Stimulated activated memory B cell treated with anti-CD40 and anti-IgM and Interleukin-4, amounts not matched to agents 10 μg/mL and 1 μg/mL and 100 μg/mL, for 72 hours (primary cell): ENCODE measurements around the gene WNK3.

Source experiments
- ATAC-seq: fragments of 150-1000 bp; cut with Tn5 transposase; 2 replicates; pipeline ENCODE4 v1.10.0; 2021
- H3K27ac Mint-ChIP-seq: one replicate; pipeline ENCODE4 v1.8.0; 2022; ENCODE audit warnings: mild to moderate bottlenecking, mixed read lengths
- H3K27me3 Mint-ChIP-seq: one replicate; pipeline ENCODE4 v1.8.0; 2022; ENCODE audit warnings: mixed read lengths
- H3K36me3 Mint-ChIP-seq: one replicate; pipeline ENCODE4 v1.8.0; 2022; ENCODE audit warnings: mixed read lengths
- H3K4me1 Mint-ChIP-seq: one replicate; pipeline ENCODE4 v1.8.0; 2022; ENCODE audit warnings: mixed read lengths
- H3K4me3 Mint-ChIP-seq: one replicate; pipeline ENCODE4 v1.8.0; 2022; ENCODE audit warnings: mild to moderate bottlenecking, moderate library complexity, mixed read lengths
- H3K9me3 Mint-ChIP-seq: one replicate; pipeline ENCODE4 v1.8.0; 2022; ENCODE audit warnings: mixed read lengths

Gene WNK3

DNA sequence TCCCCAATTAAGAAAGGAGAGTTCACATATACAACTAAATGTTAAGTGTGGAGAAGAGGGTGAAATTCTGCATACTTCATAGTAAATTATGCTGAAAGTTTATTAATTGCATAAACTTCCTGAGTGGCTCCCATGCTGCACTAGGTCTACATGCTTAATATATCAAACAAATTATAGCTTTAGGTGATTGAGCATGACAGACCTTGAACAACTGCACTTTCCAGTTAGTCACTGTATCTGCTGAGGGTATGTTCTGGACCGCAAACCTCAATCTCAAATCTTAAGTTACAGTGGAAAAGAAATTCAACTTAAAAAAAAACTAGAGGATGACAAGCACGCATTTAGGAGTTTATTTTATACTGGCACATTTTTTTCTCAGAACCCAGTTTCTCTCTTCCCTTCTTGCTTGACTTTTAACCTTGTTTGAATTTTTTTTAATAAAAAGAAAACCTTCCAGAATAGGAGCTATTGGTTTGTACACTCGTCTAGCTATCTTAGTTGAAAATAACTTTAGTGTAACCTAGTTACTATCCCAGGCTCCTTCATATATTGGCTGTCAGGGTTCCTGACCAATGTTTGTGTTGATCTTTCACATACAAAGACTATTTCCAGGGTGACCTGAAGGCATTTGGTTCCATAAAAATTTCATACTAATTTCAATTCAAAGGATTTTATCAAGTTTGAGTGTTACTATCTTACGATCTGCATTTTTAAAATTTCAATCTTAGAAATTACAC lies 164.6 kb downstream of the WNK3 start:
- no peak overlapping the region for H3K27ac Mint-ChIP-seq
- H3K36me3 Mint-ChIP-seq, result no peaks in the 10 kb centered on the region
- no peaks in the 10 kb centered on the region for H3K4me1 Mint-ChIP-seq
- no peaks in the 10 kb centered on the region for H3K9me3 Mint-ChIP-seq
- no peaks in the 10 kb centered on the region for H3K27me3 Mint-ChIP-seq
- H3K4me3 Mint-ChIP-seq, result no peak overlapping the region
- no peak for ATAC-seq

DNA sequence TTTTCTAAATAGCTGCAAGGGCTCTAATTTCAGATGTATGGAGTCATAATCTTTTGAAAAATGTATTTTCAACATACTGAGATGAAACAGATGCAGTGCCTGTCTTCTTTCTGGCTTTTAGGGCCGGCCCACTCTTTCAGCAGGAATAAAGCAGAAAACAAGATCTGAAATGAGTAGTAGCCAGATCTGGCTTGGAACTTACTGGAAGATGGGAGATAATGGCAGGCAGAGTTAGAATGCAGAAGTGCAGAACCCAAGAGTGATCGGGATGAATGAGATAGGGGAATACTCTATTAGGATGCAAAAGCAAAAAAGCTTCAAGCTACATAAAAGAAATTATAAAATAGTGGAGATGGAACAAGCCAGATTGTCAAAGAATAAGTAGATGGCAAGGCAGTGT lies 173.4 kb downstream of the WNK3 start:
- no peaks in the 10 kb centered on the region for H3K9me3 Mint-ChIP-seq
- H3K36me3 Mint-ChIP-seq, result peaks cover 16% of the 10 kb centered on the region
- no peak overlapping the region for H3K27ac Mint-ChIP-seq
- peaks cover 34% of the 10 kb centered on the region for H3K4me1 Mint-ChIP-seq
- no peak for ATAC-seq
- H3K4me3 Mint-ChIP-seq, result no peak overlapping the region
- no peaks in the 10 kb centered on the region for H3K27me3 Mint-ChIP-seq

DNA sequence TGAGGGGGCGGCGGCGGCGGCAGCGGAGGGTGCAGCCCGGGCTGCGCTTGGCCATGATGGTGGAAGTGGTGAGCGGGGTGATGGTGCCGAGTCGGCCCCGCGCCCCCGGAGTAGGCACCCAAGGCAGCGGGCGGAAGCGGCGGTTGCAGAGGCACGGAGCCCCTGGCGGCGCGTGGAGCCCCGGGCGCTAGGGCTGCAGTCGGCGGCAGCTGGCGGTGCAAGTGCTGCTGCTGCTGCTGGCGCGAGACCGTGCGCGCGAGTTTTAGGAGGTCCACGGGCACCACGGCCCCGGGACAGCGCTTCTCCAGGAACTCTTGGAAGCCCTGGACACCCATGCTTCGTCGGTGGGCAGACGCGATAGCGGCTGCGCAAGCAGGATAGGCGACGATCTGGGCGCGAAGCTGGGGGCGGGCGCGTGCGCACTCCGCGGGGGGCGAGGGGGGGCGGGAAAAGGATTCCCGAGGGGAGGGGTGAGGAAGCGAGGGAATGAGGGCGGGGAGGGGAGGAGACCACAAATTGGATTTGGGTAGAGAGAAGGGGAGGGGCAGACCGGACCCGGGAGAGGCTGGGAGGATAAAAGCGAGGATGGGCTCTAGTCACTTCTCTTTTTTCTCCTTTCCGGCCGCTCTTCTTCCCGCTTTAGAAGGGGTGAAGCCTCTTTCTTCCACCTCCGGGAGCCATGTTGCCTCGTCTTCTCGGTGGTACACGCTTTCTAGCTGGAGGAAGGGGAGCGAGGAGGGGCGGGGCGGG lies 174.8 kb downstream of the WNK3 start, which contains the start of gene FAM120C:
FAM120C (minus strand) TSS at position 391 of the 750 bp plus-strand sequence; CDS start at position 335, 56 bp downstream.
- Mint-ChIP-seq H3K9me3 (no peaks in the 10 kb centered on the region), H3K36me3 (peaks cover 18% of the 10 kb centered on the region), H3K4me3 (peak within 1 kb of the TSS; percentile 90), H3K27me3 (no peaks in the 10 kb centered on the region), H3K27ac (peak within 1 kb of the TSS; percentile 77), H3K4me1 (peaks cover 43% of the 10 kb centered on the region)
- peak; percentile 88 for ATAC-seq

DNA sequence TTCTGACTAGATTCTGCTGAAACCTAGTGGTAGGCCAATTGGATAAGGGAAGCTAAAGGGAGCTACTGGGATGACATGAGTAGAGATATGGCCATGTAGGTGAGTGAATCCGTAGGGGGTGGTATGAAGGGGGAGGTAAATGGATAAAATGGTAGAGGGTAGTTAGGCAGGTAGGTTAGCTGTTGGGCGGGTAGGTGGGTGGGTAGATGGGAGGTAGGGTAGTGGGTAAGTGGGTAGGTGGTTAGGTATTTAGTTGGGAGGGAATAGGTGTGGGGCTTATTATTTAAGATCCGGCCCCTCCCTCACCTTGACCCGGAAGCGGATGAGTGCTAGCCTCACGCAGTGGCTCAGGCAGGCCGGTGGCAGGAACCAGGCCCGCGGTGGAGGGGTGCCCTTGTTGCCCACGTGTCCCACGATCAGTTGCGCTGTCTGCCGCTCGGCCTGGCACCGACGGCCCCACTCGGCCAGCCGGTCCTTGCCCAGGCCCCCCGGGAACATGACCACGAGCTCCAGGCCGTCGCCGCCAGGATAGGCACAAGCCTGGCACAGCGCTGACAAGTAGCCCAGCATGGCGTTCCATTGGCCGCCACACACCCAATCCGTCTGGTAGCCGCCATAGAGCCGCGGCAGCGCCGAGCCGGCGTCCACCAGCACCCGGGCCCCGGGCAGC lies 175.5 kb downstream of the WNK3 start:
- Mint-ChIP-seq H3K36me3 (peaks cover 25% of the 10 kb centered on the region), H3K27me3 (no peaks in the 10 kb centered on the region), H3K9me3 (no peaks in the 10 kb centered on the region), H3K4me3 (peak overlapping the region; percentile 90), H3K4me1 (peaks cover 50% of the 10 kb centered on the region), H3K27ac (peak overlapping the region; percentile 77)
- ATAC-seq, result peak; percentile 90

DNA sequence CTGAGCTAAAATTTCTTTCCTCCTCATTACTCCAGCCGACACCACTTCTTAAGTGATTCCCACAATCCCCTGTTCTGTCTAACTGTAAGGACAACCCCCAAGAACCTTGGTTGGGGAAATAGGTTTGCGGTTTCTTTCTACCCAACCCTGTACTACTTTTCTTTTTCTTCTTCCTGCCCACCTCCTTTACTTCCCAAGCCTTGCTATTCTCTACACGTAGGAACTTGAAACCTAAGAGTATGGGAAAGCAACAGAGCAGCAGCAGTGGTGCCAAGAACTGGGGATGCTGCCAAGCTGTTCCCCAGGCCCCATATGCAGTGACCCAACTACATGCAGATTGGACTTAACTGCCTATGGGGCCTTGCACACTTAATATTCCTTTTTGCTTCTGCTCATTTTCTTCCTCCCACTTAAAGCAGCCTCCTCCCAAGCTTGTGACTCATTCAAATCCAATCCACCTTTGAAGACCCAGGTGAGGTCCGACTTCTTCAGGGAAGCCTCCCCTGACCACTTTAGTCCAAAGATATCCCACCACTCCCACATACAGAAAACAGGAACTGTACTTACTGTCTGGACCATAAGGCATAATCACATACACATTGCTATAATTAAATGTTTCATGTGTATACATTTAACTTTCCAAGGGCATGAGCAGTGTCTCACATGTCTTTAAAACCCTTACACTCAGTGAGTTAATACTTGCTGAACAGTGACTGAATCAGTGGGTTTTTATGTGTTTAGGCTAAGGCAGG lies 176.5 kb downstream of the WNK3 start:
- peaks cover 35% of the 10 kb centered on the region for H3K36me3 Mint-ChIP-seq
- H3K27ac Mint-ChIP-seq, result peak overlapping the region; percentile 77
- H3K4me1 Mint-ChIP-seq, result peaks cover 59% of the 10 kb centered on the region
- ATAC-seq, result no peak
- peak overlapping the region; percentile 90 for H3K4me3 Mint-ChIP-seq
- no peaks in the 10 kb centered on the region for H3K27me3 Mint-ChIP-seq
- H3K9me3 Mint-ChIP-seq, result no peaks in the 10 kb centered on the region

DNA sequence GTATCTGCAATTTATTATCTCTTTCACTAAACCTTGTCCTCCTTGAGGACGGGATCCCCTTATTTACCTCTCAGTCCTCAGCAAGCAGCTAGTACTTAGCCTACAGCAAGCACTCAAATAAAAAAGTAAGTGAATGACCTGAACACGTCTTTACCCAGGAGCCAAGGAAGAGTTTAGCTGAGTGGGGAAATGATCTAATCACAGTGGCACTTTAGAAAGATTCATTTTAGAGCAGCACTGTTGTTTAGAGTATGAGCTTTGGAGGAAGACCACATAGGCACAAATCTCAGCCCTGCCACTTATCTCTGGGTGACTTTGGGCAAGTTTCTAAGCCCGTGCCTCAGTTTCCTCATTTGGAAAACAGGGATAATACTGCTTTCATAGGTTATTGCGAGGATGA lies 177.4 kb downstream of the WNK3 start:
- peaks cover 35% of the 10 kb centered on the region for H3K36me3 Mint-ChIP-seq
- ATAC-seq, result no peak
- no peaks in the 10 kb centered on the region for H3K9me3 Mint-ChIP-seq
- peak overlapping the region; percentile 90 for H3K4me3 Mint-ChIP-seq
- no peaks in the 10 kb centered on the region for H3K27me3 Mint-ChIP-seq
- peak overlapping the region; percentile 39 for H3K27ac Mint-ChIP-seq
- H3K4me1 Mint-ChIP-seq, result peaks cover 59% of the 10 kb centered on the region

DNA sequence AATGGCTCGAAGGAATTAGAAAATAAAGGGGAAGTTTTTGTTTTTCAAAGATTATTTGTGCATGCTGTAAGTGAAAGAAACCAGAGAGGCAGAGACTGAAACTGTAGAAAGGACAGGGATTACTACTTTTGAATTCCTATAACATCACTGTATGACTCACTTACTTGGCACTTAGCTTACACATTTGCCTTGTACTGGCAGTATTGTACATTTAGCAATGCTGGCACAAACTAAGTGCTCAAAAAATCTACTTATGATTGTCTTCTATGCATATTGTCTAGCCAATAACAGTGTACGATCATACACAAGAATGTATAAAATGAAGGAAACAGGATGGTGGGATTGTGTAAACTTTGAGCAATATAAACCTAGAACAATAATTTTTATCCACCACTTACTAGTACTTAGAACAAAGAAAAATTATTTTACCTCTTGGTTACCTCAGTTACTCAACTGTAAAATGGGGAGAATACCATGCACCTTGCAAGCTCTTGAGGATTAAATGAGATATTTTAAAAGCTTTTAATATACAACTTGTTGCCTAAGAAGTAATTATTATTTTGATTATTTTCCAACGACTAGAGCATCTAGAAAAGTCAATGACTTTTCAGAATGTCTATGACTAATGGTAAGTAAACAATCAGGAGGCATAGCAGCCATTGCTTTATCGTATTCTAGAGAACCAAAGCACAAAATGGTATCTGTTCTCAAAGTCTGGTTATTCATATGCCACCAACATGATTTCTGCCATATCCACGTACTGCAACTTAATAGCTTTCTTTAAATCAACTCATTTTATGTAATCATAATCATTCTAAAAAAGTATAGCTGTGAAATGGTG lies 179.5 kb downstream of the WNK3 start:
- H3K4me1 Mint-ChIP-seq, result peaks cover 60% of the 10 kb centered on the region
- no peaks in the 10 kb centered on the region for H3K27me3 Mint-ChIP-seq
- H3K4me3 Mint-ChIP-seq, result no peak overlapping the region
- ATAC-seq, result no peak
- H3K36me3 Mint-ChIP-seq, result peaks cover 46% of the 10 kb centered on the region
- no peaks in the 10 kb centered on the region for H3K9me3 Mint-ChIP-seq
- peak overlapping the region; percentile 7 for H3K27ac Mint-ChIP-seq

DNA sequence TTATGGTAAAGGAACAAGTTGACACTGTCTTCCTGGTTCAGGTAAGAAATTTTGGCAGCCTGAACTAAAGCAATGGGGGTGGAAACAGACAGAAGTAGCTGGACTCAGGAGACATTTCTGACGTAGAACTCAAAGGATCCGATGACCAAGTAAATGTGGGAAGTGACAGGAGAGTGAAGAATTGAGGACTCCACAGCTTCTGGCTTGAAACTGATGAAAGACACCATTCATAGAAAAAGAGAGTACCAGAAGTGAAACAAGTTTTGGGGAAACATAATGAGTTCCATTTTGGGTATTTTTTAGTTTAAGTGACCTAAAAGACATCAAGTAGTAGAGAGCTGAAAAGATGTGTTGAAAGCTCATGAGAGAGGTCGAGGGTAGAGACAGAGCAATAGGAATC lies 180.5 kb downstream of the WNK3 start:
- Mint-ChIP-seq H3K4me1 (peaks cover 59% of the 10 kb centered on the region), H3K9me3 (no peaks in the 10 kb centered on the region), H3K4me3 (peak overlapping the region; percentile 10), H3K27ac (peak overlapping the region; percentile 7), H3K27me3 (no peaks in the 10 kb centered on the region), H3K36me3 (peaks cover 46% of the 10 kb centered on the region)
- no peak for ATAC-seq

DNA sequence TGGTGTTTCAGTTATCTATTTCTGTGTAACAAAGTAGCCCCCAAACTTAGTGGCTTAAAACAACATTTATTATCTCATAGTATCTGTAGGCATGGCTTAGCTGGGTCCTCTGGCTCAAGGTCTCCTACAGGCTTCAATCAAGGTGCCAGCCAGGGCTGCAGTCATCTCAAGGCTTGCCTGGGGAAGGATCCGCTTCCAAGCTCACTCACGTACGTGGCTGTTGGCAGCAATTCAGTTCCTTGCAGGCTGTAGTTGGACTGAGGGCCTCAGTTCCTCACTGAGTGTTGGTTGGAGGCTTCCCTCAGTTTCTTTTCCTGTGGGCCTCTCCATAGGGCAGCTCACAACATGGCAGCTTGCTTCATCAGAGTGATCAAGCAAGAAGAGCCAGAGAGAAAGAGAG lies 184.1 kb downstream of the WNK3 start:
- H3K4me1 Mint-ChIP-seq, result peaks cover 25% of the 10 kb centered on the region
- H3K9me3 Mint-ChIP-seq, result no peaks in the 10 kb centered on the region
- H3K27me3 Mint-ChIP-seq, result no peaks in the 10 kb centered on the region
- H3K36me3 Mint-ChIP-seq, result peaks cover 29% of the 10 kb centered on the region
- ATAC-seq, result no peak
- no peak overlapping the region for H3K27ac Mint-ChIP-seq
- no peak overlapping the region for H3K4me3 Mint-ChIP-seq

DNA sequence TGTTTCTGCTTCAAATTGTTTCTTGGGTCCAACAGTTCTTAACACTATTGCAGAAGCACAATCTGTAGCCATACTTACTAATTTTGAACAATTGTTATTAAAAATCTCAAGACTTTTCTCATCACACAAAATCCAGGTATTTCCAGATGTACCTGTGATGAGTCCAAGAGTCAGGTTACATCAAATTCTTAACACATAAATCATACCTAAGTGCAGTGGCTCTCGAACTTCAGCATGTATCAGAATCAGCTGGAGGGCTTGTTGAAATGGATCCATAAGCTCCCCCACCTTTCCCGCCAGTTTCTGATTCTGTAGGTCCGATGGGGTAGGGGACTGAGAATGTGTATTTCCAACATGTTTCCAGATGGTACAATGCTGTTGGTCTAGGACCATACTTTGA lies 185.4 kb downstream of the WNK3 start:
- Mint-ChIP-seq H3K27ac (no peak overlapping the region), H3K27me3 (no peaks in the 10 kb centered on the region), H3K36me3 (peaks cover 22% of the 10 kb centered on the region), H3K4me3 (no peak overlapping the region), H3K9me3 (no peaks in the 10 kb centered on the region), H3K4me1 (peaks cover 17% of the 10 kb centered on the region)
- ATAC-seq, result no peak

DNA sequence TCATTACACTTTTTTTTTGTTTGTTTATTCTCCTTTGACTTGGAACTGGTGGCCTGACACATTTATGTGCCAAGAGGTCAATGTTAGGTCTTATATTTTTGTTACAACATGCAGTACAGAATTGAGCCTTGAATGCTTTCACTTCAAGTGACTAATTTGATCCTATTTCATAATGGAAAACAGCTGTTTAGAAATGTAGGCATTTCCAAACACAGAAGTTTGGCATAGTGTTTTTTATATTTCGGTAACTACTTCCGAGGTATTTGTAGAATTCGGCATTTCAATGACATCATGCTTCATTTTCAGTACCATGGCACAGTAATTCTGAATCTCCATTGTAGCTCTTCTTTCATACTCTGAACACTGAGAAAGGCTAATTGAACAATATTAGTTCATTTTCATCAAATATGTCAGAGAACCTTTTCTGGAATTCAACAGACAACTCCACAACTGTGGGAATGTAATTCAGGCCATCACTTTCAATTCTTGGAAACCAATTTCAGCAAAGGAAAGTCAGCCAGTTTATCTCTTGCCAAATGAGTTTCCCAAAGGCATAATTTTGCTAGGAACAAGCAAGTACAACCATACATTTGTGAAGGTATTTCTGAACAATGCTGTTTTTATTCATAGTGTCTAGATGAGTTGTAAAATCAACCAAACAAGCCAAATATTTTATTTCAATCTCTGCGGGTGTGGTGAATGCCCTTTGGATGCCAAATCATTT lies 186.2 kb downstream of the WNK3 start:
- ATAC-seq, result no peak
- H3K36me3 Mint-ChIP-seq, result peaks cover 14% of the 10 kb centered on the region
- H3K27me3 Mint-ChIP-seq, result no peaks in the 10 kb centered on the region
- no peaks in the 10 kb centered on the region for H3K9me3 Mint-ChIP-seq
- peaks cover 9% of the 10 kb centered on the region for H3K4me1 Mint-ChIP-seq
- H3K27ac Mint-ChIP-seq, result no peak overlapping the region
- H3K4me3 Mint-ChIP-seq, result no peak overlapping the region

DNA sequence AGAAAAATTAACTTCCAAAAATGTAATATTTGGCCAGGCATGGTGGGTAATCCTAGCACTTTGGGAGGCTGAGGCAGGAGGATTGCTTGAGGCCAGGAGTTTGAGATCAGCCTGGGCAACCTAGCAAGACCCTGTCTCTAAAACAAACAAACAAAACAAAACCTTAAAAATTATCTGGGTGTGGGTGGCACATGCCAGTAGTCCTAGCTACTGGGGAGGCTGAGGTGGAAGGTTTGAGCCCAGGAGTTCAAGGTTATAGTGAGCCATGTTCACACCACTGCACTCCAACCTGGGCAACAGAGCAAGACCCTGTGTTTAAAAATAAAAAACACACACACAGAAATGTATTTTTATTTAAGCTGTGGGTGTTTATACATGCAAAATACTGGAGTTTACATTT lies 186.8 kb downstream of the WNK3 start:
- Mint-ChIP-seq H3K27me3 (no peaks in the 10 kb centered on the region), H3K36me3 (peaks cover 11% of the 10 kb centered on the region), H3K4me3 (no peak overlapping the region), H3K27ac (no peak overlapping the region), H3K9me3 (no peaks in the 10 kb centered on the region), H3K4me1 (peaks cover 6% of the 10 kb centered on the region)
- ATAC-seq, result no peak

DNA sequence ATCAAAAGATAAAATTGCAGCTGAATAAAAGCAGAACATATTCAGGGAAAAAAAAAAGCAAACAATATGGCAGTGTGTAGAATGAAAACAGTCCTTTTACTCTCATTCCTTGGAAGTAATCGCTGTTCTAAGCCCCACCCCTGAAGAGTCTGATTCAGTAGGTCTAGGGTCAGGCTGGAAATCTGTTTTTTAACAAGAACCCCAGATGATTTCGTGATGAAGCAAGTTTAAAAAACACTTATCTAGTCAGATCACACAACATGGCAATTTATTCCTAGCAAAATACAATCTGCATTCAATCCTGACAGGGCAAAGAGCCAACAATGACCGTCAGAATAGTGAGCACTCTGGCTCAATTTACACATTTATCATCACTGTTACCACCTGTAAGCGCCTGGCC lies 190.9 kb downstream of the WNK3 start:
- Mint-ChIP-seq H3K4me1 (no peaks in the 10 kb centered on the region), H3K9me3 (no peaks in the 10 kb centered on the region), H3K27ac (no peak overlapping the region), H3K4me3 (no peak overlapping the region), H3K36me3 (no peaks in the 10 kb centered on the region), H3K27me3 (no peaks in the 10 kb centered on the region)
- no peak for ATAC-seq

DNA sequence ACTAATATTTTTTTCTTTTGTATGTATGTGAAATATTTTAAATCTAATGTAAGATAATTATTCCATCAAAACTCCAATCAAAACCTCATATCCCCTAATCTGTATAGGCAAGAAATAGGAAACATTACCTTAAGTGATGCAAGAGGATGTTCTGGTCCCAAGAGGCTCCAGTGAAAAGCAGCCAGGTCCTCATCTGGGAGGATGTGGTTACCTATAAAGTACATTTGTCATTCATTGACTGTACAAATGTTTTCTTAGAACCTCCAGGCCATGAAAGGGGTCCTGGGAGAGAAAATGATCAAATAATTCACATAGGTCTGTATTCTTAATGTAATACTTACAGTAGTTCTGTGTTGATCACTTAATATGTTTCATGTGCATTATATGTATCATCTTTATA lies 200.3 kb downstream of the WNK3 start:
- no peak for ATAC-seq
- Mint-ChIP-seq H3K4me1 (no peaks in the 10 kb centered on the region), H3K9me3 (no peaks in the 10 kb centered on the region), H3K27ac (no peak overlapping the region), H3K27me3 (no peaks in the 10 kb centered on the region), H3K36me3 (peaks cover 35% of the 10 kb centered on the region), H3K4me3 (no peak overlapping the region)
